Right lobe of liver (tissue), 4 donors: ENCODE data around the gene LMOD3.

Experiments
- POLR2A ChIP-seq: fragments of 450-650 bp; IDR thresholded peaks from one replicate; pipeline ENCODE4 v1.6.1; 2017; ENCODE audit warnings: antibody characterized with exemption, mild to moderate bottlenecking
- TF ChIP-seq, protein P1 (sequence below), 4 donors: fragments of 200-600 bp in 3 of 4; fragments of 450-650 bp in 1 of 4; IDR thresholded peaks; one replicate each; pipeline versions ENCODE4 v1.5.1 to v1.8.0; 2016 to 2022; ENCODE audit warnings: antibody characterized with exemption in 4 of 4, mild to moderate bottlenecking in 2 of 4
- donor health status: DM: no; HTN: no; CAD: no.
- donor health status: DM: no; HTN: no; CAD: no.
- donor health status: DM: no; HTN: yes; CAD: no.

DNA sequence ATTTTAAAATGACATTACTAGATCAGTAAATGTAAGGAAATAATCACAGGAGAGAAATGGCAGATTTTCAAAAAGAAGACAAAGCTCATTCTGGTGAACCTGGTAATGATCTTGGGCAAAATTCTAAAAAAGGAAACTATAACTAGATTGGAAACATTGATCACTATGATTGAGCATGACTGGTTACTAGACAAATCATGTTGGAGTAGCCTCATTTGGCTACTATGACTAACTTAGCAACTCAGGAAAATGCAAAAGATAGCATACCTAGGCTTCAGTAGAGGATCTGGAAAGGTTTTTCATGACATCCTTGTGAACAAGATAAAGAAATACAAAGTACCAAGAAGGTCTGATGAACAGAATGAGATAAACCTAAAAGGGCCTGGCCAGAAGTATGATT lies 62.7 kb downstream of the LMOD3 start:
- no peak for TF ChIP-seq POLR2A
- TF ChIP-seq, protein P1, sequence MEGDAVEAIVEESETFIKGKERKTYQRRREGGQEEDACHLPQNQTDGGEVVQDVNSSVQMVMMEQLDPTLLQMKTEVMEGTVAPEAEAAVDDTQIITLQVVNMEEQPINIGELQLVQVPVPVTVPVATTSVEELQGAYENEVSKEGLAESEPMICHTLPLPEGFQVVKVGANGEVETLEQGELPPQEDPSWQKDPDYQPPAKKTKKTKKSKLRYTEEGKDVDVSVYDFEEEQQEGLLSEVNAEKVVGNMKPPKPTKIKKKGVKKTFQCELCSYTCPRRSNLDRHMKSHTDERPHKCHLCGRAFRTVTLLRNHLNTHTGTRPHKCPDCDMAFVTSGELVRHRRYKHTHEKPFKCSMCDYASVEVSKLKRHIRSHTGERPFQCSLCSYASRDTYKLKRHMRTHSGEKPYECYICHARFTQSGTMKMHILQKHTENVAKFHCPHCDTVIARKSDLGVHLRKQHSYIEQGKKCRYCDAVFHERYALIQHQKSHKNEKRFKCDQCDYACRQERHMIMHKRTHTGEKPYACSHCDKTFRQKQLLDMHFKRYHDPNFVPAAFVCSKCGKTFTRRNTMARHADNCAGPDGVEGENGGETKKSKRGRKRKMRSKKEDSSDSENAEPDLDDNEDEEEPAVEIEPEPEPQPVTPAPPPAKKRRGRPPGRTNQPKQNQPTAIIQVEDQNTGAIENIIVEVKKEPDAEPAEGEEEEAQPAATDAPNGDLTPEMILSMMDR (IDR thresholded peaks at IDR 0.05), result no peak
